ENCODE results near the gene PSG5.

GRCh38 chr19:43124360-43124759, 62.0 kb downstream of the PSG5 start:
- no peak for TF ChIP-seq TEAD4 (CRISPR knock-in tag; IDR thresholded peaks at IDR 0.05)
- no peak; the same call in 1 of the 2 replicates for TF ChIP-seq CTCF (IDR thresholded peaks at IDR 0.05)
- TF ChIP-seq, protein P1, sequence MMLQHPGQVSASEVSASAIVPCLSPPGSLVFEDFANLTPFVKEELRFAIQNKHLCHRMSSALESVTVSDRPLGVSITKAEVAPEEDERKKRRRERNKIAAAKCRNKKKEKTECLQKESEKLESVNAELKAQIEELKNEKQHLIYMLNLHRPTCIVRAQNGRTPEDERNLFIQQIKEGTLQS (CRISPR knock-in tag; conservative IDR thresholded peaks at IDR 0.05), result no peak
- TF ChIP-seq, protein P2, sequence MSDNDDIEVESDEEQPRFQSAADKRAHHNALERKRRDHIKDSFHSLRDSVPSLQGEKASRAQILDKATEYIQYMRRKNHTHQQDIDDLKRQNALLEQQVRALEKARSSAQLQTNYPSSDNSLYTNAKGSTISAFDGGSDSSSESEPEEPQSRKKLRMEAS (CRISPR knock-in tag; IDR thresholded peaks at IDR 0.05), result no peak
- TF ChIP-seq TCF7 (CRISPR knock-in tag; IDR thresholded peaks at IDR 0.05; ENCODE audit: low read depth), result no peak
- TF ChIP-seq ELF4 (CRISPR knock-in tag; IDR thresholded peaks at IDR 0.05; ENCODE audit: low read depth), result no peak
- TF ChIP-seq FOXP1 (CRISPR knock-in tag; IDR thresholded peaks at IDR 0.05; ENCODE audit: borderline replicate concordance), result no peak
- no peak for TF ChIP-seq ZBTB21 (CRISPR knock-in tag; IDR thresholded peaks at IDR 0.05; ENCODE audit: borderline replicate concordance)
- TF ChIP-seq ZNF232 (CRISPR knock-in tag; IDR thresholded peaks at IDR 0.05), result no peak

Measured in WTC11 (cell line).